ENCODE results near the gene KRT78.

Gene KRT78

GRCh38 chr12:52817003-52817698, 31.6 kb downstream of the KRT78 start:
- TF ChIP-seq CTCF (IDR thresholded peaks at IDR 0.05; ENCODE audit: low read depth, low read length) = no peak
- no peak for DNase-seq (ENCODE audit: extremely low read depth, low read depth)

GRCh38 chr12:52815676-52816588, 32.9 kb downstream of the KRT78 start:
- no peak for TF ChIP-seq CTCF (IDR thresholded peaks at IDR 0.05; ENCODE audit: low read depth, low read length)
- DNase-seq (ENCODE audit: extremely low read depth, low read depth) = no peak

- no peak for TF ChIP-seq CTCF (IDR thresholded peaks at IDR 0.05; ENCODE audit: low read depth, low read length)
- DNase-seq (ENCODE audit: extremely low read depth, low read depth) = no peak
Measured at GRCh38 chr12:52815161-52815560, 33.6 kb downstream of the KRT78 start.

- TF ChIP-seq CTCF (IDR thresholded peaks at IDR 0.05; ENCODE audit: low read depth, low read length) = no peak
- no peak for DNase-seq (ENCODE audit: extremely low read depth, low read depth)
Measured at GRCh38 chr12:52814710-52815155, 34.1 kb downstream of the KRT78 start.

- no peak for DNase-seq (ENCODE audit: extremely low read depth, low read depth)
- TF ChIP-seq CTCF (IDR thresholded peaks at IDR 0.05; ENCODE audit: low read depth, low read length) = no peak
Measured at GRCh38 chr12:52813885-52814709, 34.7 kb downstream of the KRT78 start, which contains the start of gene KRT4. KRT4 (minus strand) TSS chr12:52814116; CDS start chr12:52814058, 58 bp downstream.

- no peak for DNase-seq (ENCODE audit: extremely low read depth, low read depth)
- TF ChIP-seq CTCF (IDR thresholded peaks at IDR 0.05; ENCODE audit: low read depth, low read length) = no peak
Measured at GRCh38 chr12:52813203-52813819, 35.5 kb downstream of the KRT78 start.

Data from AG09319 (cell line).